HG03108 (cell line): ENCODE measurements around the gene ZBTB7C.

Experiments used
- ATAC-seq: cut with Tn5 transposase; IDR thresholded peaks from one replicate; pipeline ENCODE4 v1.9.1; 2021; ENCODE audit warnings: moderate library complexity; ENCODE audit not compliant: unreplicated experiment

Gene ZBTB7C

GRCh38 chr18:48046843-48047242 lies 362.3 kb downstream of the ZBTB7C start:
- ATAC-seq = no peak

GRCh38 chr18:48045744-48046143 lies 363.4 kb downstream of the ZBTB7C start:
- no peak for ATAC-seq

GRCh38 chr18:48044944-48045343 lies 364.2 kb downstream of the ZBTB7C start:
- ATAC-seq = no peak

GRCh38 chr18:48043166-48043565 lies 366.0 kb downstream of the ZBTB7C start:
- ATAC-seq = no peak

- ATAC-seq = no peak
Observed at GRCh38 chr18:48042431-48042830, 366.8 kb downstream of the ZBTB7C start.

- ATAC-seq = no peak
Observed at GRCh38 chr18:48040457-48041110, 368.6 kb downstream of the ZBTB7C start.

GRCh38 chr18:48039769-48040215 lies 369.4 kb downstream of the ZBTB7C start:
- no peak for ATAC-seq

GRCh38 chr18:48038636-48039035 lies 370.5 kb downstream of the ZBTB7C start:
- no peak for ATAC-seq

GRCh38 chr18:48037481-48038271 lies 371.5 kb downstream of the ZBTB7C start:
- ATAC-seq = no peak

GRCh38 chr18:48036641-48037421 lies 372.4 kb downstream of the ZBTB7C start:
- ATAC-seq = no peak

GRCh38 chr18:48036226-48036625 lies 373.0 kb downstream of the ZBTB7C start:
- no peak for ATAC-seq

GRCh38 chr18:48035556-48035860 lies 373.7 kb downstream of the ZBTB7C start:
- ATAC-seq = no peak

GRCh38 chr18:48034651-48035555 lies 374.3 kb downstream of the ZBTB7C start:
- no peak for ATAC-seq

GRCh38 chr18:48033790-48034650 lies 375.2 kb downstream of the ZBTB7C start:
- no peak for ATAC-seq

- ATAC-seq = no peak
Observed at GRCh38 chr18:48032876-48033789, 376.1 kb downstream of the ZBTB7C start.

GRCh38 chr18:48031641-48032040 lies 377.5 kb downstream of the ZBTB7C start:
- ATAC-seq = no peak

GRCh38 chr18:48030616-48031480 lies 378.3 kb downstream of the ZBTB7C start:
- no peak for ATAC-seq
